Testis (tissue), 3 donors: ENCODE data around the gene ITM2C. TPM values are rescaled to one million over a fixed set of nuclear protein-coding genes. Genes with fewer than 3 reads are reported as not detected.

Source experiments
- DNase-seq: peaks from one replicate; pipeline ENCODE4 v3.0.0-alpha.2; 2019
- H3K27ac ChIP-seq, 2 donors: fragments of 200-600 bp; sonication (generic); one replicate each; pipeline ENCODE4 v1.5.1; 2019
- H3K27me3 ChIP-seq: fragments of 200-600 bp; sonication (generic); one replicate; pipeline ENCODE4 v1.5.1; 2019
- H3K36me3 ChIP-seq: fragments of 200-600 bp; sonication (generic); one replicate; pipeline ENCODE4 v1.5.1; 2017; ENCODE audit warnings: low read depth; ENCODE audit errors: missing control alignments
- H3K4me1 ChIP-seq: fragments of 200-600 bp; sonication (generic); one replicate; pipeline ENCODE4 v1.5.1; 2019
- H3K4me3 ChIP-seq, 2 donors: fragments of 200-600 bp; sonication (generic); one replicate each; pipeline ENCODE4 v1.5.1; 2017 to 2019
- H3K9me3 ChIP-seq: fragments of 200-600 bp; sonication (generic); one replicate; pipeline ENCODE4 v1.5.1; 2017
- POLR2A ChIP-seq: fragments of 450-650 bp; IDR thresholded peaks from one replicate; pipeline ENCODE4 v1.6.1; 2017; ENCODE audit warnings: antibody characterized with exemption, mild to moderate bottlenecking, moderate library complexity
- WGBS, 2 donors: methylation state at CpG; one replicate each; pipeline ENCODE4 v1.1.5; 2018; 5-methylcytosine and 5-hydroxymethylcytosine counted together
- intact Hi-C: fragments of 100-400 bp; cut with DNase I; formaldehyde crosslinking; loops from one replicate; pipeline ENCODE4 v1.15.1; 2023; ENCODE audit warnings: low total_unique reads
- polyA plus RNA-seq: library from polyadenylated mRNA; stranded (reverse); fragments of 350-450 nt; fragmentation: Illumina TruSeq; extraction: RNeasy Lipid Tissue Mini Kit (QIAGEN cat#74804); gene quantifications from one replicate; pipeline ENCODE4 v1.2.3, GENCODE V29; 2014; ENCODE audit warnings: low read depth, low replicate concordance; ENCODE audit not compliant: insufficient read depth
- total RNA-seq, 2 donors: library from RNA; depleted of rRNA; stranded (reverse); fragments of >200 nt; gene quantifications; one replicate each; pipeline ENCODE4 v1.2.3, GENCODE V29; 2016
- TF ChIP-seq, protein P1 (sequence below), 3 experiments: fragments of 450-650 bp in 2 of 3; fragments of 200-600 bp in 1 of 3; sonication (generic) in 1 of 3; IDR thresholded peaks; one replicate each; pipeline ENCODE4 v1.5.1; 2016 to 2019; ENCODE audit warnings: antibody characterized with exemption in 3 of 3, mild to moderate bottlenecking in 2 of 3, moderate library complexity in 1 of 3

ITM2C gene
- total and polyA plus RNA-seq, 3 donors from 2014 or later: 53.7 to 95.7 (median 57.8) TPM

DNA sequence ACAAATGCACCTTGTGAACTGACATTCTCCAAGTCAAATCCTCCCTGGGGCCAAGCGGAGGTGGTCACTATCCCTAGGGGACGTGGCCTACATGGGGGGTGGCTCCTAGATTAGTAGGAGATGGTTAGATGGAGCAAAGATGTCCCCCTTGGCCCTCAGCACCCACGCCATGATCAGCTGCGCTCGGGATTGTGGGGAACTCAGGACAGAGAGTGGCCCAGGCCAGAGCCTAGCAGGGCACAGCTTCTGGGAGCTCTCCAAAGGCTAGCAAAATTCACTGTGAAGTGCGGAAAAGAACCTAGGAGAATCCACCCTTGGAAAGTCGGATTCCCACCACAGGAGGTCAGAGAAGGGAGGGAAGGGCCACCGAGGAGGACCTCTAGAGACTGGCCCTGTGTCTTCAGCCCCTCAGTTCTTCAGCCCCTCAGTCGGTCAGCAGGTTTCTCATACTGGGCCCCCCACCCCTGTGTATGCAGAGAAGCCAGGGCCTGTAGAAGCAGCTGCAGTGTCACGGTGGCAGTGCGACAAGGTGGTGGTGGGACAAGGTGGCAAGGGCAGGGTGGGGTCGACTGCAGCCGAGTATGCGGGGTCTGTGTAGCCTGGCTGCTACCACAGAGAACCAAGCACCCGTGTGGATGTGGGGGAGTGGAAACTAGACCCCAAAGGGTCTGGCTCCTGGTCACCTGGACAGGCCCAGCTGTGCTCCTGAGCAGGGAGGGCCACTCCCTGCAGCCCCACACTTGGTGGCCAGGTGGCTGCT lies 41.9 kb downstream of the ITM2C start:
- H3K27ac ChIP-seq: no peak overlapping the region
- DNase-seq: no peak
- intact Hi-C loops: loop anchor here (10.0 kb wide), 1 partner anchor 78 kb away; no protein-coding TSS in a partner anchor

DNA sequence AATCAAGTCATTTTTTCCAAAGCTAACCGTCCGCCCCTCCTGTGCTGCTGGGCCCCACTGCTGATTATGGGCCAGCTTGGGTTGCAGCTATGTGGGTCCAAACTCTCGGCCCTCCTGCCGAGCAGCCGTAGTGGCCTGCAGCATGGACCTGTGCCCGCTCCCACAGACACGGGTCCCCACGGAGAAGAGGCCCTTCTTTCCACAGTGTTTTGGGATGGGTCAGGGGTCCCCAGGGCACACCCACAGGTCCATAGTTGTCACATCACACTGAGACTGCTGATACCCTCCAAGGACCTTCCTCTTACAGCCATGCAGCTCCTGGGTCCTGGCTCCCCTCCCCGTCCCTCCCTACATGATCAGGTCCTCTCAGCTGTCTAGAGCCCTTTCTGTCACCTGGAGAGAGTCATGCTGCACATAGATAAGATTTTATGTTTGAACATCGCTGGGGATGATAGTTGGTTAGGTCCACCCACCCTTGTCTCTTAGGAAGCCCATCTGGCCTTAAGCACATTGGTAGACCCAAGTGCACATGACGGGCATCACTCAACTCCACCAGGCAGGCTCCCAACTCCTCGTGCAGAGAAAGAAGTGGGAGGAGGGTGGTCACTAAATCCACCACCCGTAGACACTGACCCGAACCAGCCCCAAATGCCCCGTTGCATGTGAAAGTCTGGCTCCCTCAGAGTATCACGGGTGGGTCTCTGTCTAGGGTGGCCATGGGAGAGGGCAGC lies 42.8 kb downstream of the ITM2C start:
- no peak for TF ChIP-seq POLR2A
- TF ChIP-seq, protein P1, sequence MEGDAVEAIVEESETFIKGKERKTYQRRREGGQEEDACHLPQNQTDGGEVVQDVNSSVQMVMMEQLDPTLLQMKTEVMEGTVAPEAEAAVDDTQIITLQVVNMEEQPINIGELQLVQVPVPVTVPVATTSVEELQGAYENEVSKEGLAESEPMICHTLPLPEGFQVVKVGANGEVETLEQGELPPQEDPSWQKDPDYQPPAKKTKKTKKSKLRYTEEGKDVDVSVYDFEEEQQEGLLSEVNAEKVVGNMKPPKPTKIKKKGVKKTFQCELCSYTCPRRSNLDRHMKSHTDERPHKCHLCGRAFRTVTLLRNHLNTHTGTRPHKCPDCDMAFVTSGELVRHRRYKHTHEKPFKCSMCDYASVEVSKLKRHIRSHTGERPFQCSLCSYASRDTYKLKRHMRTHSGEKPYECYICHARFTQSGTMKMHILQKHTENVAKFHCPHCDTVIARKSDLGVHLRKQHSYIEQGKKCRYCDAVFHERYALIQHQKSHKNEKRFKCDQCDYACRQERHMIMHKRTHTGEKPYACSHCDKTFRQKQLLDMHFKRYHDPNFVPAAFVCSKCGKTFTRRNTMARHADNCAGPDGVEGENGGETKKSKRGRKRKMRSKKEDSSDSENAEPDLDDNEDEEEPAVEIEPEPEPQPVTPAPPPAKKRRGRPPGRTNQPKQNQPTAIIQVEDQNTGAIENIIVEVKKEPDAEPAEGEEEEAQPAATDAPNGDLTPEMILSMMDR (IDR thresholded peaks at IDR 0.05): no peak
- H3K4me3 ChIP-seq: no peak overlapping the region
- no peak for DNase-seq
- no peaks in the 10 kb centered on the region for H3K27me3 ChIP-seq
- no peaks in the 10 kb centered on the region for H3K36me3 ChIP-seq
- H3K4me1 ChIP-seq: no peaks in the 10 kb centered on the region
- intact Hi-C loops: loop anchor here (10.0 kb wide), 1 partner anchor 77 kb away; no protein-coding TSS in a partner anchor
- H3K27ac ChIP-seq: no peak overlapping the region
- WGBS, 2 donors: 95 to 96% methylated on average over 12 to 16 of the region's 16 CpGs
- no peaks in the 10 kb centered on the region for H3K9me3 ChIP-seq

More for the DNA sequence above, 41.9 kb downstream of the ITM2C start:
- no peaks in the 10 kb centered on the region for H3K36me3 ChIP-seq
- no peaks in the 10 kb centered on the region for H3K4me1 ChIP-seq
- no peaks in the 10 kb centered on the region for H3K9me3 ChIP-seq
- H3K27me3 ChIP-seq: no peaks in the 10 kb centered on the region
- WGBS, 2 donors: 95 to 96% methylated on average over 14 to 15 of the region's 15 CpGs
- no peak for TF ChIP-seq POLR2A
- TF ChIP-seq, protein P1 (IDR thresholded peaks at IDR 0.05): no peak
- no peak overlapping the region for H3K4me3 ChIP-seq

DNA sequence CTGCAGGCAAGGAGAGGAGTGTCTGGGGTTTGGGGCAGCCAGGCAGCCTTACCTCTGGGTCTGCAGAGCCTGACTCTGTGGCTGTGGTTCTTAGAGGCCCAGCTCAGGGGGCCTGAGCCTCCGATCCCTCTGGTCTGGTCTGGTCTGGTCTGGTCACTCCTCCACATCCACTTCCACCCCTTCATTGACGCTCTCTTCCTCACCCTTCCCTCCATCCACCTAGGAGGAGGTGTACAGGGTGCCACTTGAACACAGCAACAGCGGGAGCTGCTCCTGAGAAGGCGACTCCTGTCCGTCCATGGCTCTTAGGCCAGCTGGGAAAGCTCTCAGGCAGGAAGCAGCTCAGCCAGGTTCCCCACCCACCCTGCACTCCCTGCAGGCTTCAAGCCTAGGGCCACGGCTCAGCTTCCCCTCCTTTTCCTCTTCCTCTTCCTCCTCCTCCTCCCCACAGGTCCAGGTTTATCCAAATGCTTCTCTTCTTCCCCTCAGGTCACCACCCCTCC lies 43.4 kb downstream of the ITM2C start:
- intact Hi-C loops: loop anchor here (10.0 kb wide), 1 partner anchor 77 kb away; no protein-coding TSS in a partner anchor
- Histone ChIP-seq H3K4me1 (no peaks in the 10 kb centered on the region), H3K9me3 (no peaks in the 10 kb centered on the region), H3K36me3 (no peaks in the 10 kb centered on the region), H3K4me3 (no peak overlapping the region), H3K27me3 (no peaks in the 10 kb centered on the region), H3K27ac (no peak overlapping the region)
- no peak for TF ChIP-seq POLR2A
- TF ChIP-seq, protein P1 (IDR thresholded peaks at IDR 0.05): no peak
- no peak for DNase-seq
- 91 to 94% methylated on average over 5 to 6 of the region's 6 CpGs for WGBS, 2 donors

DNA sequence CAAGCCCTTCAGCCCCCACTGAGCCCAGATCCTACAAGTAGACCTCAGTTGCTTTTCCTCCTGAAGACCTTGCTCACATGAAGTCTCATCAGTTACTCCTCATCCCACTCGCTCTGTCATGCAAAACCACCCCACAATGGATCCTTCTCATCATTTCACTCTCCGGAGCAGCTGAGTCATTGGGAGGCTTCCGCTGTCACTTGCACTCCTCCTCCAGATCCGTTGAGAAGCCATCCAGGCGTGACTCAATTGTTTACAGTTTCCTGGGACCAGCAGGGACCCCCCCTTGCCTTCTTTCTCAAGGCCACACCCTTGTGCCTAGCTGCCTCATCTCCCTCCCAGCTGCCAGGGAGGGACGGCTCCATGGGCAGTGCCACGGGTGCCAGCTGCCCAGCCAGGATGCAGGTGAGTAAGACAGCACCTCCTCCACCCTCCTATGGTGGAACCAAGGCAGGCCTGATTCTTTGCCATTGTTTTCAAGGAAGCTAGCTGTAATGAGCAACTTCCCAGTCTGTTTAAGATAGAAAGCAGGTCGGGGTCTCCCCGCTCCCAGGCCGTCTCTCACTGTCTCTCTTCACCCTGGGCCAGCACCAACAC lies 44.0 kb downstream of the ITM2C start:
- Histone ChIP-seq H3K4me3 (no peak overlapping the region), H3K27me3 (no peaks in the 10 kb centered on the region), H3K9me3 (no peaks in the 10 kb centered on the region), H3K36me3 (no peaks in the 10 kb centered on the region), H3K27ac (no peak overlapping the region), H3K4me1 (no peaks in the 10 kb centered on the region)
- DNase-seq: no peak
- TF ChIP-seq POLR2A: no peak
- TF ChIP-seq, protein P1 (IDR thresholded peaks at IDR 0.05): no peak
- 67 to 79% methylated on average over 10 of the region's 10 CpGs for WGBS, 2 donors
- intact Hi-C loops: loop anchor here (10.0 kb wide), 1 partner anchor 76 kb away; no protein-coding TSS in a partner anchor
